ENCODE results near the gene MYO10. TPM values are rescaled to one million over a fixed set of nuclear protein-coding genes. Genes with fewer than 3 reads are reported as not detected.
A peak's percentile ranks its signal among the peaks of the same experiment; 100 is the strongest.

Gene MYO10
- total and polyA plus RNA-seq, 2 donors (not counting 3 experiments of a cell fraction or from before 2014, with no cell fraction given): 36.0 to 148 TPM

- FAIRE-seq (peak; percentile 93), DNase-seq (ENCODE audit: low read depth, low spot score) (peak; percentile 67)
- CTCF ChIA-PET: interaction anchor here (1.5 to 2.0 kb wide), 2 partner anchors 22 to 485 kb away, joined by 4 to 7 read pairs; no protein-coding TSS in a partner anchor
- no peaks in the 10 kb centered on the region for H4K20me1 ChIP-seq (replicated peaks; ENCODE audit: control insufficient read depth, extremely low read depth, insufficient read depth, low read length)
- POLR2A ChIA-PET: no interaction called here
- dilution Hi-C loops (cut with MboI; ENCODE audit: extremely low pct_ligation_motif_present, low sequenced_read_pairs) (no loop called here), intact Hi-C loops (cut with micrococcal nuclease) (loop anchor here (1.0 kb wide), 1 partner anchor 21 kb away; no protein-coding TSS in a partner anchor)
- H3K79me2 ChIP-seq (ENCODE audit: control insufficient read depth, insufficient read depth, low read length): peaks cover 13% of the 10 kb centered on the region
- H3K27me3 ChIP-seq (ENCODE audit: control insufficient read depth in 2 of 2, insufficient read depth in 2 of 2, low read length in 2 of 2): no peaks in the 10 kb centered on the region
- no peak overlapping the region for H2AFZ ChIP-seq (ENCODE audit: low read depth, low read length)
- no peak overlapping the region for H3K4me3 ChIP-seq (replicated peaks in 1 of 3; ENCODE audit: insufficient read depth in 1 of 3, low read depth in 1 of 3, low read length in 3 of 3)
- TF ChIP-seq MAX (IDR thresholded peaks at IDR 0.05; ENCODE audit: insufficient read depth, insufficient read length): no peak
- TF ChIP-seq GATA2 (IDR thresholded peaks at IDR 0.05; ENCODE audit: insufficient read depth, insufficient read length, low read depth, low read length): peak; percentile 61
- no peak for TF ChIP-seq POLR2AphosphoS5 (IDR thresholded peaks at IDR 0.05; ENCODE audit: insufficient read depth, low read depth, low read length)
- TF ChIP-seq POLR2A (IDR thresholded peaks at IDR 0.05; ENCODE audit: low read depth, low read length): no peak
- TF ChIP-seq JUN (IDR thresholded peaks at IDR 0.05; ENCODE audit: borderline replicate concordance, insufficient read depth, insufficient read length, low read depth): no peak
- TF ChIP-seq MYC (IDR thresholded peaks at IDR 0.05; ENCODE audit: low read depth, low read length): no peak
- TF ChIP-seq EZH2 (IDR thresholded peaks at IDR 0.05; ENCODE audit: borderline replicate concordance, low read depth, low read length, severe bottlenecking): no peak
- no peak for TF ChIP-seq FOS (IDR thresholded peaks at IDR 0.05; ENCODE audit: borderline replicate concordance, insufficient read depth, low read length)
- peak overlapping the region; percentile 58 for H3K4me2 ChIP-seq (ENCODE audit: insufficient read depth, low read length)
- H3K27ac ChIP-seq (ENCODE audit: insufficient read depth, low read depth, low read length): no peak overlapping the region
- H3K36me3 ChIP-seq (ENCODE audit: control insufficient read depth in 2 of 2, extremely low read depth in 1 of 2, insufficient read depth in 2 of 2, low read length in 2 of 2): peaks cover 31 to 39% of the 10 kb centered on the region in 2 experiments
- no peaks in the 10 kb centered on the region for H3K9me3 ChIP-seq (replicated peaks; ENCODE audit: control insufficient read depth, insufficient read depth, low read length)
- no peaks in the 10 kb centered on the region for H3K9me1 ChIP-seq (replicated peaks; ENCODE audit: control insufficient read depth, extremely low read depth, insufficient read depth, low read length)
- no peak overlapping the region for H3K9ac ChIP-seq (replicated peaks; ENCODE audit: extremely low read depth, insufficient read depth, low read length)
- no TSS peak for BruUV-seq (replicated peaks)
- peaks cover 31% of the 10 kb centered on the region for H3K4me1 ChIP-seq (ENCODE audit: control insufficient read depth, extremely low read depth, insufficient read depth, low read length)
Observed at GRCh38 chr5:16704945-16705344, 231.1 kb downstream of the MYO10 start.

GRCh38 chr5:16702964-16703363, 233.1 kb downstream of the MYO10 start:
- H3K27me3 ChIP-seq (ENCODE audit: control insufficient read depth in 2 of 2, insufficient read depth in 2 of 2, low read length in 2 of 2): no peaks in the 10 kb centered on the region
- TF ChIP-seq CTCF (IDR thresholded peaks at IDR 0.05; ENCODE audit: extremely low read depth in 1 of 2, insufficient read depth in 1 of 2, low read depth in 1 of 2, low read length in 2 of 2) (no peak), POLR2A (IDR thresholded peaks at IDR 0.05; ENCODE audit: low read depth, low read length) (no peak), POLR2AphosphoS5 (IDR thresholded peaks at IDR 0.05; ENCODE audit: insufficient read depth, low read depth, low read length) (no peak), MYC (IDR thresholded peaks at IDR 0.05; ENCODE audit: low read depth, low read length) (no peak), GATA2 (IDR thresholded peaks at IDR 0.05; ENCODE audit: insufficient read depth, insufficient read length, low read depth, low read length) (no peak), FOS (IDR thresholded peaks at IDR 0.05; ENCODE audit: borderline replicate concordance, insufficient read depth, low read length) (no peak), MAX (IDR thresholded peaks at IDR 0.05; ENCODE audit: insufficient read depth, insufficient read length) (no peak), EZH2 (IDR thresholded peaks at IDR 0.05; ENCODE audit: borderline replicate concordance, low read depth, low read length, severe bottlenecking) (no peak), JUN (IDR thresholded peaks at IDR 0.05; ENCODE audit: borderline replicate concordance, insufficient read depth, insufficient read length, low read depth) (no peak)
- FAIRE-seq (no peak), DNase-seq (ENCODE audit: low read depth, low spot score) (no peak)
- peaks cover 23 to 39% of the 10 kb centered on the region in 2 experiments for H3K36me3 ChIP-seq (ENCODE audit: control insufficient read depth in 2 of 2, extremely low read depth in 1 of 2, insufficient read depth in 2 of 2, low read length in 2 of 2)
- H3K27ac ChIP-seq (ENCODE audit: insufficient read depth, low read depth, low read length): no peak overlapping the region
- no peak overlapping the region for H3K4me2 ChIP-seq (ENCODE audit: insufficient read depth, low read length)
- H3K9me3 ChIP-seq (replicated peaks; ENCODE audit: control insufficient read depth, insufficient read depth, low read length): no peaks in the 10 kb centered on the region
- peaks cover 28% of the 10 kb centered on the region for H3K79me2 ChIP-seq (ENCODE audit: control insufficient read depth, insufficient read depth, low read length)
- ChIA-PET CTCF (interaction anchor here (2.2 kb wide), 1 partner anchor 13 kb away, joined by 7 read pairs; no protein-coding TSS in a partner anchor), POLR2A (no interaction called here)
- intact Hi-C loops (cut with micrococcal nuclease): no loop called here
- no peak overlapping the region for H3K9ac ChIP-seq (replicated peaks; ENCODE audit: extremely low read depth, insufficient read depth, low read length)
- peaks cover 38% of the 10 kb centered on the region for H3K4me1 ChIP-seq (ENCODE audit: control insufficient read depth, extremely low read depth, insufficient read depth, low read length)
- no peak overlapping the region for H2AFZ ChIP-seq (ENCODE audit: low read depth, low read length)
- no peaks in the 10 kb centered on the region for H3K9me1 ChIP-seq (replicated peaks; ENCODE audit: control insufficient read depth, extremely low read depth, insufficient read depth, low read length)
- BruUV-seq (replicated peaks): no TSS peak
- dilution Hi-C loops (cut with MboI; ENCODE audit: extremely low pct_ligation_motif_present, low sequenced_read_pairs): no loop called here
- H3K4me3 ChIP-seq (replicated peaks in 1 of 3; ENCODE audit: insufficient read depth in 1 of 3, low read depth in 1 of 3, low read length in 3 of 3): no peak overlapping the region
- no peaks in the 10 kb centered on the region for H4K20me1 ChIP-seq (replicated peaks; ENCODE audit: control insufficient read depth, extremely low read depth, insufficient read depth, low read length)
